OCI-M1 (cell line): Measurements from ENCODE around the gene STS.

ENCODE experiments used
- DNase-seq: peaks from one replicate; lab custom pipeline; 2025; lab: John Stamatoyannopoulos, UW

STS gene, protein sequence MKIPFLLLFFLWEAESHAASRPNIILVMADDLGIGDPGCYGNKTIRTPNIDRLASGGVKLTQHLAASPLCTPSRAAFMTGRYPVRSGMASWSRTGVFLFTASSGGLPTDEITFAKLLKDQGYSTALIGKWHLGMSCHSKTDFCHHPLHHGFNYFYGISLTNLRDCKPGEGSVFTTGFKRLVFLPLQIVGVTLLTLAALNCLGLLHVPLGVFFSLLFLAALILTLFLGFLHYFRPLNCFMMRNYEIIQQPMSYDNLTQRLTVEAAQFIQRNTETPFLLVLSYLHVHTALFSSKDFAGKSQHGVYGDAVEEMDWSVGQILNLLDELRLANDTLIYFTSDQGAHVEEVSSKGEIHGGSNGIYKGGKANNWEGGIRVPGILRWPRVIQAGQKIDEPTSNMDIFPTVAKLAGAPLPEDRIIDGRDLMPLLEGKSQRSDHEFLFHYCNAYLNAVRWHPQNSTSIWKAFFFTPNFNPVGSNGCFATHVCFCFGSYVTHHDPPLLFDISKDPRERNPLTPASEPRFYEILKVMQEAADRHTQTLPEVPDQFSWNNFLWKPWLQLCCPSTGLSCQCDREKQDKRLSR

DNA sequence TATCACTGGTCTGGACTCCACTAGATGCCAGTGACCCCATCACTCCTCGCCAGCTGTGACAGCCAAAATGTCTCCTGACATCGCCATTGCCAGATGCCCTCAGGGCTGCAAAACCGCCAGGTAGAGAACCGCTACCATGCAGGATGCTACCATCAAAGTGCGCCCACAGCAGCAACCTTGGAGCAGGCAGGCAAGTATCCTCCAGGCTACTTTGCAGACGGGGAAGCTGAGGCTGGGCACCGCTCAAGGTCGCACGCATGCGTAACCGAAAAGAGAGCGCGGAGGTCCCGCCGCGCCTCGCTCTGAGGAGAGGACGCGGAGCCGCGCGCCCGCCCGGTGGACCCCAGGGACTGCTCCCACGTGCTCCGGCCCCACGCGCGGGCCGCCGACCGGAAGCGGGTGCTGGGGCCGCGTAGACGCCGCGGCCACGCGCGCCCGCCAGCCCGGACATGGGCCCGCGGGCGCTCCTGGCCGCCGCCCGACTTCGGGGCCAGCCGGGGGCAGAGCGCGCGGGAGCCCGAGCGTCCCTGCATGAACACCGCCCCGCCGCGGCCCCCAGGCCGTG is at the start of gene STS:
Gene STS, plus strand, starts transcription at position 300 of the 565 bp plus-strand sequence. CDS start 105,488 bp downstream, outside the sequence.
- DNase-seq = peak; percentile 36

DNA sequence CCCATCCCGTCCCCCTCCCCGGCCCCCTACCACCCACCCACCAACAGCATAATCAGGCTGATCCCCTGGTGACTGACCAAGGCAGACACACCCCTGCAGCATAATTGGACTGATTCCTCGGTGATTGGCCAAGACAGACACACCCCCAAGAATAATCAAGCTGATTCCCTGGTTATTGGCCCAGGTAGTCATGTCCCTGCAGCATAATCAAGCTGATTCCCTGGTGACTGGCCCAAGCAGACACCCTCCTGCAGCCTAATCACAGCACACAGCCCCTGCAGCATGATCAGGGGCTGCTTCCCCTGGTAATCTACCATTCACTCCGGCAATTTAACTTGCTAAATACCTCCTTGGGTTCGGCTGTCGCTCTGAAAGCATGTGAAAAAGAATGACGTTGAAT is 47.5 kb upstream of the STS start:
- no peak for DNase-seq

DNA sequence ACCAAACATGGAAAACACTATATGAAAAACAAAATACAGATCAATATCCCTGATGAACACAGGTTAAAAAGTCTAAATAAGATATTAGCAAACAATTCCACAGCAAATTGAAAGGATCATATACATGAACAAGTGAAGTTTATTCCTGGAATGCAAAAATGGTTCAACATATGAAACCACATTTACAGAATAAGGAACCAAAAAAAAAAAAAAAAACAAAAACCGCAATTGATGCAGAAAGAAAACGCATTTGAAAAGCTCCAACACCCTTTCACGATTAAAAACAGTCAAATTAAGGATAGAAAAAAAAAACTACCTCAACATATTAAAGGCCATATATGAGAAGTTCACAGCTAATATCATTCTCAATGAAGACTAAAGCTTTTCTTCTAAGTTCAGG is 45.4 kb upstream of the STS start:
- no peak for DNase-seq

DNA sequence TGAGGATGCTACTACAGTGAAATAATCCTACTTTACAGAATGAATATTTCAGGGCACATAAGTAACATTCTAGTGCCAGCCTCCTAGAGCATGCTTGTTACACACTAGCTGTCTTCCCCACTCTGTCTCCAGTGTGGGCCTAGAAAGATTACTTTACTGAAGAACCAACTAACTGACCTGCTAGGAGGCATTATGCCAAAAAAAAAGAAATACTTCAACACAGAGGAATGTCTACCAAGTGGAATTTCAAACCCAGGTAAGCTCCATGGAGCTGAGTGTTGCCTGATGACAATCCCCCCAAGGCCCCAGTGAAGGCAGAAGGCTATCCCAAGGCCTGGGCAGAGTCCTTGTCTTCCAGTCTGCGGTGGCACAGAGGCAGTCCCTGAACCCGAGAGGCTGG is 40.9 kb upstream of the STS start:
- no peak for DNase-seq

DNA sequence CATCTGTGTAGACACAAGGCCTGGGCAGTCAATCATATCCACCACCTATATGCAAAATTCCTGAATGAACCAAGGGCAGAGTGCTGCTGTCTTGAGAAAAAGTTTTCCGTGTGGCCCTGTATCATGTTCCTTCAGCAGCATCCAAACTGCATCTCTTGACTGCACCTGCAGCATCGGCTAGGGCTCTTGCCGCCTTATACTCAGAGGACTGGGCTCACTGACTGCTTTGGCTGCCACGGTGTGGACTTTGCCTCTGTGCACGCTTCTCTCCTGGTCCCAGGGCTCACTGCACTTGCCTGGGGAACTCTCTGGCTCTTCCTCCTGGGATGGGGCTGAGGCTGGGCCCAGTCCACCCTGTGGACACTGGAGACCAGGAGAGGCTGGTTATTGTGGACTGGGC is 39.5 kb upstream of the STS start:
- no peak for DNase-seq

DNA sequence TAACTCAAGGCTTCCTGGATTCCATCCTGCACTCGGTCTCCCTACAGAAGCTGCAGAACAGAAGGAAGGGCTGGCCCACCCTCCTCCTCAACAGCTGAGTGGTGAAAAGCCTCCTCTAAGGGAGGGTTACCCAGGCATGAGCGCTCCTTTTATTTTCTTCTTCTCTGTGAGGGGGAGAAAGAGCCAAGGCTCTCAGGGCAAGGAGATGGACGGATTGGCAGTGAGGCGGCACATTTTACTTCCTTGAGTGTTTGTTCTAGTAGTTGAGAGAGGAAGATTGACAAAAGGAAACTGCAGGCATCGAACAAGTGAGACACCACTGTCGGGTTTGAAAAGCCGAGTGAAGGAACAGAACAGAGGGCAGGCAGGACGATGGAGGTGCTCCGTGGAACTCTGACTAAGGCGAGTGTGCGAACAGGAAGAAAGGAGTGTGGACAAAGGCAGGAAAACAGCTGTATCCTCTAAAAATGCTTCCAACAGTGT is 38.4 kb upstream of the STS start:
- DNase-seq = no peak

DNA sequence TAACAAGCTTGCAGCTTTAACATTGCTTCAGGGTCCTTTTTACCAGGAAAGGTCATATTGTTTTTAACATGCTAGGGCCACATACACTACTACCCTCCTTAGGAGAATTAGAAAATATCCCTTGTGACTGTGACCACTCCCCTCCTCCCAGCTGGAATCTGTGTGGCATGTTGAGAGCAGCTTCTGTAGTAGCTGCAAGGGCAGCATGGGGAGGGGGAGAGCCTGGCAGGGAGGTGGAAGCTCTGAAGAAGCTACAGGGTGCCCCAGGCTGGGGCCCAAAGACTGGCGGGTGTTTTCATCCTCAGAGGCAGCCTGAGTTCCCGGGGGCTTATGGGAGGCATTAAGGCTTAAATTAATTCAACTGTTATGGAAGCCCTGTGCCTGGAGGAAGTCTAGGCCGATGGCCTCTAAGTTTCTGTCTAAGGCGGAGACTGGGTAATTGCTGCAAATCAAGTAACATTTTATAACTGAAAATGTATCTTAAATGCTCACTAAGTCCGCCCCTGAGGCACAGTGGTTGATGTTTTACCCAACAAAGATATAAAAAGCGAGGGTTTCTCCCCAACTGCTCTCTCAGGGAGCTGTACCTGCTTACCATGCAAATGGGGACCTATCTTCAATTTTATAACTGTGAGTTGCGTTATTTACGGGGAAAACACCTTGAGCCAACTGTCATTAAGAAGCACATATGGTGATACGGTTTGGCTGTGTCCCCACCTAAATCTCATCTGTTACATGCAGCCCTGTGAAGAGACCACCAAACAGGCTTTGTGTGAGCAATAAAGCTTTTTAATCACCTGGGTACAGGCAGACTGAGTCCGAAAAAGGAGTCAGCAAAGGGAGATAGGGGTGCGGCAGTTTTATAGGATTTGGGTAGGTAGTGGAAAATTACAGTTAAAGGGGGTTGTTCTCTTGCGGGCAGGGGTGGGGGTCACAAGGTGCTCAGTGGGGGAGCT is 37.4 kb upstream of the STS start:
- DNase-seq = no peak

DNA sequence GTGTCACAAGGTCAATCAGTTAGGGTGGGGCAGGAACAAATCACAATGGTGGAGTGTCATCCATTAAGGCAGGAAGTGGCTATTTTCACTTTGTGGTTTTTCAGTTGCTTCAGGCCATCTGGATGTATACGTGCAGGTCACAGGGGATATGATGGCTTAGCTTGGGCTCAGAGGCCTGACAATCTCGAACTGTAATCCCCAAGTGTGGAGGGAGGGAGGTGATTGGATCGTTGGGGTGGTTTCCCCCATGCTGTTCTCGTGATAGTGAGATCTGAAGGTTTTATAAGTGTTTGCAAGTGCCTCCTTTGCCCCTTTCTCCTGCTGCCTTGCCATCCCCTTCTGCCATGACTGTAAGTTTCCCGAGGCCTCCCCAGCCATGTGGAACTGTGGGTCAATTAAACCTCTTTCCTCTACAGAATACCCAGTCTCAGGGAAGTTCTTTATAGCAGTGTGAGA is 36.7 kb upstream of the STS start:
- peak; percentile 50 for DNase-seq

DNA sequence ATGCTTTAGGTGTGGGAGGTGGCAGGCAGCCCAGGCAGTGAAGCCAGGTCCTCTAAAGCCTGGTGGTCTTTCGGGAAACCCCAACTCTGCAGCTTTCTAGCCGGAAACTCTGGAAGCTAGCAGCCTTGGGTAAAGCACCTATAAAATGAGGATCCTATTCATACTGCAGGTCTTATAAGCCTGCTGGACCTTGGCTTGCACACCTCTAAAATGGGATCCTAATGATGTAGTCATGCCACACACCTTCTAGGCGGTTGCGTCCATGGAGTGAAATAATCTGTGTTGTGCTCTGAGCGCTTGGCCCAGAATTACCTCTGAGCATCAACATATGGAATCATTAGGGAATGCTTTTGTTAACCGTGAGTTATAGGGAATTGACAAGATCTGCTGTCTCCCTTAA is 36.0 kb upstream of the STS start:
- no peak for DNase-seq

DNA sequence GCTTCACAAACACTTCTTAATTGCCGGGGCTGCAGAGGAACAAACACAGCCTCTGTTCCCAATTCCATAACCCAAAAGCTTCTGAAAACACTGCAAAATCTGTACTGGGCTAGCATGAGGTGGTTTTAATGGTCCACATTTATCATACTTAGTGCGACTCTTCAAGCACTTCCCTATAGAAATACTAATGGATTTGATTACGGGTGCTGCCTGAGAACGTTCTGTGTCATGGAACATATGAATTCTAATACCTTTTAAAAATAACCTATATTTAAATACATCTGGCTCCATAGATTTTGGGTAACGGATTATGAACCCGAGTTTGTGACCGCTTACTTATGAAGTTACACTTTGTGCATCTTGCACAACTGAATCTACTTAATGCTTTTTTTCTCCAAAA is 35.4 kb upstream of the STS start:
- no peak for DNase-seq

DNA sequence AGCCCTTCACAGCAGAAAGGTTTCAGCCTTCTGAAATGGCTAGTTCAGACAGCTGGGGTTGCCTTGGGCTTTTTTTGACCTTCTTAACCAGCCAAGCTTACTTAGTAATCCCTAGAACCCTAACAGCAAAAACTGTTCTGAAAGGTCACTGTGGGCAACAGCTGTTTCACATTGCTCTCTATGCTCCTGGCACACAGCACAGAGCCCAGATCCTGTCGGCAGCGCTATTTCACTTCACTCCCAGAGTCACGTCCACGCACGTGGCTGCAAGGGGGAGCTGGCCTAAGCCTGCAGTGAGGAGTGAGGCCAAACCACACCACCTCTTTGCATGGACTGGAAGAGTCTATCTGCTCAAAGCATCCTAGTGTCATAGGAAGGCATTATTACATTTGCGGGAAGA is 32.0 kb upstream of the STS start:
- no peak for DNase-seq

DNA sequence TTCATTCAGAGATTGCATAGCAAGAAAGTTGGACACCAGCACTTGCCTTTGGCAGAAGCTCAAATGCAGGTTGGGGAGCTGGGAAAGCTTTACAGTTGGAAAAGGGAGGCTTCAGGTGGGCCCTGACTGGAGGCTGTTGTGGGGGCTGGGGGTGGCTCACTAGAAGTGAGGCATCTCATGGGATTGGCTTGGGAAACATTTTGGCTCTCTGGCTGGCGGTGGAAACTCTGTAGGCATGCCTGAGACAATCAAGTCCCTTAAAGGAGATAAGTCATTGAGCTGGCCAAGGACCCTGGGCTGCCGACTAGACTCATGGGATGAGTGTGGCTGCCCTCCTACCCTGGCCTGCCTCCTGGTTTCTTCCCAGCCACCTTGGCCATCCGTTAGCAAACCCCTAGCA is 31.4 kb upstream of the STS start:
- DNase-seq = no peak

DNA sequence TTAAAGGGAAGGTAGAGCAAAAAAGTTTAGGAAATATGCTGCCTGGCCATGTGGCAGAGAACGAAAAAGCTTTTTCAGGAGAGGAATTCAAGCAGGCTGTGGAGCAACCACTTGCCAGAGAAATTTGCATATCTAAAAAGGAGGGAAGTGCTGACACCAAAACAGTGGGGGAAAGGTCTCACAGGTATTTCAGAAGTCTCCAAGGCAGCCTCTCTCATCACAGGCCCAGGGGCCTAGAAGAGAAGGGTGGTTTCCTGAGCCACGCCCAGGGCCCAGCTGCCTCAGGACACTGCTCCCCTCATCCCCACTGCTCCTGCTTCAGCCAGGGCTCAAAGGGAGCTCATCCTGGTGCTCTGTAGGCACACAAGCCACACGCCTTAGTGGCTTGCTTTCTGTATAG is 29.9 kb upstream of the STS start:
- DNase-seq = no peak

DNA sequence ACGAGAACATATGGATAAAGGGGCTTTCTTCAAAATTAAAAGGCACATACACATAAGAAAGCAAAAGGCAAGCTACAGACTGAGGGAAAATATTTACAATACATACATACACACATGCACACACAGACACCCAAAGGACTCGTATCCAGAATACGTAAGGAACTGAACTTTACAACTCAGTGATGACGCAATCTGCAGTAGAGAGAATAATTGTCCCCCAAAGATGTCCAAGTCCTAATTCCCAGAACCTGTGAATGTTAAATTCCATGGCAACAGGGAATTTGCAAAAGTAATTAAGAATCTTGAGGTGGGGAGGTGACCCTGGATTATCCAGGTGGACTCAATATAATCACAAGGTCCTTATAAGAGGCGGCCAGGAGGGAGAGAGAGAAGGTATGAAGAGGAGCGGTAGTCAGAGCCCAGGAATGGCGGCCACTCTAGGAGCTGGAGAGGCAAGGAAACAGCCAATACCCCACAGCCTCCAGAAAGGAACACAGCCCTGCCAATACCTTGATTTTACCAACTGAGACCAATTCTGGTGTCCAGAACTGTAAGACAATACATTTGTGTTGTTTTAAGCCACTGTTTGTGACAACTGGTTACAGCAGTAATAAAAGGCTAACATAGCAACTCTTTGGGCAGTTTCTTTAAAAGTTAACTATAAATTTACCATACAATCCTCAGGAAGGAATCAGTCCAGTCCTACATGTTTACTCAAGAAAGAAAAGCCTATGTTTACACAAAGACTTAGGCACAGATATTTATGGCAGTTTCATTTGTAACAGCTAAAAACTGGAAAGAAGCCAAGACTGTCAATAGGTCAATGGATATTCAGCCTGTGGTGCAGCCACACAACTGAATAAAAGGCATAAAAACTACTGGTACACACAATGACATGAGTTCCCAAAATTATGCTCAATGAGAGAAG is 27.3 kb upstream of the STS start:
- peak; percentile 5 for DNase-seq

DNA sequence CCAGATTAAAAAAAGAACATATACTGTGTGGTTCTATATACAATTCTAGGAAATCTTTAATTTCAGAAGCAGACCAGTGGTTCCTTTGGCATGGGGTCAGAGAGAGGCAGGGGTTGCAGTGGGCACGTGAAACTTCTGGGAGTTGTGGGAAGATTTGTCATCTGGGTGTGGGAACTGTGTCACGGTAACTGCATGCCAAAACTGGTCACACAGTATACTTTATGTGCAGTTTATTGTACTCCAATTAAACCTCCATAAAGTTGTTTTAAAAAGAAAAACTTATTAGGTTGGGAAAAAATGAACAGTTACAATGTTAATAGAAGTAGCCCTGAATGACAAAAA is 26.7 kb upstream of the STS start:
- DNase-seq = no peak

DNA sequence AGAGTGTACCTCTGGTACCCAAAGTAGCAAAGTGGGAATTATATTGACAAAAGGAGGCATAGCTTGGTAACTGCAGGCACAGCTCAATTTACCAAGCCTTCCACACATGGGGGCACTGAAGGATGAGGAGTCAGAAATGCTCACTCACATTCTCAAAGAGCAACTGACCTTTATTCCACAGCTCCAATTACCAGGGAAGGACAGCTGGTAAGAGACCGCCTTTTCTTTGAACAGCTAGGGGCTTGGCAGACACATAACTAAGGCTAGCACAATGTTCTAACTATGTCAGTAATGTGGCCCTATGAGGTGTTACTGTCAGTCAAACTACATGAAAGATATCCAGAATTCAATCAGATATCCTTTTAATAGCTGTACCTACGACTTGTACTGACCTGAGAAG is 20.5 kb upstream of the STS start:
- no peak for DNase-seq

DNA sequence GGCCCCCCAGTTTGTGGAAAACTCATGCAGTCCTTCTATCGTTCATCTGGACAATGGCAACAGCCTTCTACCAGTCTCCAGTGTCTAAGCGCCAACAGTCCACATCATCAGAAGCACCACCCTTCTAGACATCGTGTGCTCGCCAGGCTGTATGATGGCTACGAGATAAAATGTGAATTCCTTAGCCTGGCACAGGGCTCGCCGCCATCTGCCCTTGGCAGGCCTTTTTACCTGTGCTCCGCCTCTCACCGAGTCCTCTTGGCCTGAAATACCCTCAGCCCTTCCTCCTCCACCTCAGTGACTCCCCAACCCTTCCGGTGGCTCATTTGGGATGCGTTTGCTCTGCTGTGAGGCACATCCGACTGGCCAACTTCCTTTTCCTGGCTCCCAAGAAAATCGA is 15.9 kb upstream of the STS start:
- DNase-seq = no peak

DNA sequence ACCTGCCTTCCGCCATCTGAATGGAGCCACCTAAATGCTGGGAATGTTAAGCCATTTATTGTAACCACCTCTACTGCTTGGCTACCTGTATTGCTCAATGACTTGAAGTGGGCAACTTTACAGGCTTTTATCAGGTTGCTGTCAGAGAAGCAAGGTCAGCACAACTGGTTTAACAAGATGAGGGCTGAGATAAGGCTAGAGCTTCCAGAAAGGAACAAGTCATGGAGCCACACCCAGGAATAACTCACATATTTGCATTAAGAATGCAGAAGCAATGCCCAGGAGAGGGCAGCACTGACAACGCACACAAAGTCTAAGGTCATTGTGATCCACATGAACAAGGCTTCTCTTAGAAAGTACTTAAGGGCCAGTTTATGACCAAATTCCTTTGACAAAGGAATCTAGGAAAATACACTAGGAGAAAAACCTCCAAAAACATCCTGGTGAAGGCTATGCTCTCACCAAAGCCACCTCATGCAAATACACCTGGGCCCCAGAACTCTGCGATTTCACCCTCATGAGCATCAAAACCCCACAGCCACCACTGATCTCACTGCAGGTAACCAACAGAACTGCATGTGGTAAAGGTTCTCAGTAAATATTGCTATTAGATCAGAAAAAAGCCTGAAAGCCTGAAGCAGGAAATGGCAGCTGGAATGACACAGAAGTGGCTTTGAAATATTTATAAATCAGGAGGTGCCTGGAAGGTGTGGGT is 15.0 kb upstream of the STS start:
- DNase-seq = peak; percentile 60

DNA sequence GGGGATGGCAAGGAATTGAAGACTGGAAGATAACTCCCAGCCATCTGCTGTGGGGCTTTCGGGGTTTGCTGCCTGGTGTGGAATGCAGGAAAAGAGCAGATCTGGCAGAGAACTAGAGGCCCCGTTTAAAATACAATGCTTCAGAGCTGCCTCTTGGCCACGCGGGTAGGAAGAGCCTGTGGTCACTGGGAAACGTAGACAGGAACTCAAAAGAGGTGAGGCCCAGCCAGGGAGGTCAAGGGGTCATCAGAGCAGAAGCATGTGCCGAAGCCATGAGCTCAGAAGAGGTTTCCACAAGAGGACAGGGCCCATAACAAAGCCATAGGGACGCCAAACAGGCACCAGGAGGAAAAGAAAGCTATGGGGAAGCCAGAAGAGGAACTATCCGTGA is 14.5 kb upstream of the STS start:
- no peak for DNase-seq

DNA sequence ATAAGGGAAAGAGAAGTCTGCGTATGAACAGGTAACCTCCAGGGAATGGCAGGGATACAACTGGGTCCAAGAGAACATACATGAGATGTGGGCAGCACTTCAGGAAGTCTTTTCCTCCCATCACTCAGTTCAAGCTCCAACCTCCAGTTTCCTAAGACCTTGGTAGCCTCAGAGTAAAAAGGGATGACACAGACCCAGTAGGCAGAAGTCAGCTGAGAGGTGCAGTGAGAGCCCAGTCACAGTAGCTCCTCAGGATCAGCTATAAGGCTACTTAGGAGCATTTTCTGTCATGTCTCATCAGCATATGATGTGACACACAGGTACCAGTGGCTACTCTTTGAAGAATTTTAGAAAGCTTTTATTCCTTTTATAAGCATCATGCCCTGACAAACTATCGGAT is 12.5 kb upstream of the STS start:
- no peak for DNase-seq
